ENCODE results near the gene PPP1R12C. TPM values are rescaled to one million over a fixed set of nuclear protein-coding genes. Genes with fewer than 3 reads are reported as not detected.

PPP1R12C gene
- total RNA-seq, 4 donors from 2014 or later = 113 to 270 (median 180) TPM

- peaks cover 0 to 64% (median 35%) of the 10 kb centered on the region in 4 donors for H3K4me1 ChIP-seq
- WGBS, 2 donors = 1% methylated on average over 25 of the region's 25 CpGs
- TF ChIP-seq POLR2A (IDR thresholded peaks at IDR 0.05) = no peak
- peak in 1 of 2 donors; percentile 53 for TF ChIP-seq EP300 (IDR thresholded peaks at IDR 0.05)
Measured at GRCh38 chr19:55116232-55116858, 1.1 kb downstream of the PPP1R12C start.

GRCh38 chr19:55115446-55116065, 1.9 kb downstream of the PPP1R12C start:
- Histone ChIP-seq H3K4me1 (peaks cover 0 to 64% (median 35%) of the 10 kb centered on the region in 4 donors), H3K27ac (peak overlapping the region; percentile 44 to 95 (median 90)), H3K27me3 (no peaks in the 10 kb centered on the region), H3K4me3 (peak overlapping the region; percentile 58 to 97 (median 87)), H3K36me3 (peaks cover 0 to 10% (median 0%) of the 10 kb centered on the region in 3 donors), H3K9me3 (no peaks in the 10 kb centered on the region)
- TF ChIP-seq CTCF (IDR thresholded peaks at IDR 0.05) (no peak), EP300 (IDR thresholded peaks at IDR 0.05) (no peak), POLR2A (IDR thresholded peaks at IDR 0.05) (no peak)
- WGBS, 2 donors = 54 to 55% methylated on average over 13 of the region's 13 CpGs
- no peak for DNase-seq (ENCODE audit: low spot score in 2 of 2)

More at GRCh38 chr19:55116232-55116858, 1.1 kb downstream of the PPP1R12C start:
- Histone ChIP-seq H3K36me3 (peaks cover 0 to 9% (median 0%) of the 10 kb centered on the region in 3 donors), H3K9me3 (no peaks in the 10 kb centered on the region), H3K4me3 (peak overlapping the region; percentile 58 to 97 (median 87)), H3K27me3 (no peaks in the 10 kb centered on the region), H3K27ac (peak overlapping the region; percentile 44 to 95 (median 90))
- DNase-seq (ENCODE audit: low spot score in 2 of 2) = peak in 1 of 2 donors; percentile 67

- no peak overlapping the region for H3K4me3 ChIP-seq
- TF ChIP-seq POLR2A (IDR thresholded peaks at IDR 0.05) = no peak
- TF ChIP-seq EP300 (IDR thresholded peaks at IDR 0.05) = no peak
- no peak for TF ChIP-seq CTCF (IDR thresholded peaks at IDR 0.05)
- DNase-seq (ENCODE audit: low spot score in 2 of 2) = no peak
Measured at GRCh38 chr19:55114566-55115145, 2.8 kb downstream of the PPP1R12C start.

GRCh38 chr19:55113570-55114039, 3.8 kb downstream of the PPP1R12C start:
- H3K9me3 ChIP-seq = no peaks in the 10 kb centered on the region
- peak; percentile 90 to 97 for DNase-seq (ENCODE audit: low spot score in 2 of 2)
- peaks cover 0 to 29% (median 0%) of the 10 kb centered on the region in 3 donors for H3K36me3 ChIP-seq
- peak overlapping the region in 1 of 4 donors; percentile 1 for H3K4me3 ChIP-seq
- H3K27ac ChIP-seq = peak overlapping the region; percentile 82 to 95 (median 88)
- 14 to 36% methylated on average over 11 to 12 of the region's 12 CpGs for WGBS, 2 donors
- no peaks in the 10 kb centered on the region for H3K27me3 ChIP-seq
- peaks cover 0 to 58% (median 35%) of the 10 kb centered on the region in 4 donors for H3K4me1 ChIP-seq
- TF ChIP-seq EP300 (IDR thresholded peaks at IDR 0.05) (peak; percentile 94 to 95), CTCF (IDR thresholded peaks at IDR 0.05) (no peak), POLR2A (IDR thresholded peaks at IDR 0.05) (peak in 1 of 2 donors; percentile 54)

More at GRCh38 chr19:55114566-55115145, 2.8 kb downstream of the PPP1R12C start:
- peaks cover 0 to 19% (median 0%) of the 10 kb centered on the region in 3 donors for H3K36me3 ChIP-seq
- H3K9me3 ChIP-seq = no peaks in the 10 kb centered on the region
- peak overlapping the region; percentile 82 to 95 (median 88) for H3K27ac ChIP-seq
- 70 to 80% methylated on average over 9 of the region's 9 CpGs for WGBS, 2 donors
- no peaks in the 10 kb centered on the region for H3K27me3 ChIP-seq
- peaks cover 0 to 64% (median 35%) of the 10 kb centered on the region in 4 donors for H3K4me1 ChIP-seq

GRCh38 chr19:55112777-55113569, 4.5 kb downstream of the PPP1R12C start:
- Histone ChIP-seq H3K36me3 (peaks cover 0 to 31% (median 0%) of the 10 kb centered on the region in 3 donors), H3K4me3 (no peak overlapping the region), H3K4me1 (peaks cover 0 to 52% (median 32%) of the 10 kb centered on the region in 4 donors), H3K9me3 (no peaks in the 10 kb centered on the region), H3K27ac (peak overlapping the region; percentile 68 to 95 (median 86)), H3K27me3 (no peaks in the 10 kb centered on the region)
- TF ChIP-seq POLR2A (IDR thresholded peaks at IDR 0.05) (no peak), EP300 (IDR thresholded peaks at IDR 0.05) (no peak), CTCF (IDR thresholded peaks at IDR 0.05) (no peak)
- no peak for DNase-seq (ENCODE audit: low spot score in 2 of 2)
- 53 to 59% methylated on average over 13 to 22 of the region's 23 CpGs for WGBS, 2 donors

Measured in tibial nerve (tissue), 4 donors.